ENCODE results near the gene FSTL1. TPM values are rescaled to one million over a fixed set of nuclear protein-coding genes. Genes with fewer than 3 reads are reported as not detected.

The FSTL1 gene
- total and polyA plus RNA-seq, 8 donors = 14.2 to 946 (median 97.7) TPM

GRCh38 chr3:120449251-120449650 lies 1.5 kb downstream of the FSTL1 start:
- TF ChIP-seq, protein P1, sequence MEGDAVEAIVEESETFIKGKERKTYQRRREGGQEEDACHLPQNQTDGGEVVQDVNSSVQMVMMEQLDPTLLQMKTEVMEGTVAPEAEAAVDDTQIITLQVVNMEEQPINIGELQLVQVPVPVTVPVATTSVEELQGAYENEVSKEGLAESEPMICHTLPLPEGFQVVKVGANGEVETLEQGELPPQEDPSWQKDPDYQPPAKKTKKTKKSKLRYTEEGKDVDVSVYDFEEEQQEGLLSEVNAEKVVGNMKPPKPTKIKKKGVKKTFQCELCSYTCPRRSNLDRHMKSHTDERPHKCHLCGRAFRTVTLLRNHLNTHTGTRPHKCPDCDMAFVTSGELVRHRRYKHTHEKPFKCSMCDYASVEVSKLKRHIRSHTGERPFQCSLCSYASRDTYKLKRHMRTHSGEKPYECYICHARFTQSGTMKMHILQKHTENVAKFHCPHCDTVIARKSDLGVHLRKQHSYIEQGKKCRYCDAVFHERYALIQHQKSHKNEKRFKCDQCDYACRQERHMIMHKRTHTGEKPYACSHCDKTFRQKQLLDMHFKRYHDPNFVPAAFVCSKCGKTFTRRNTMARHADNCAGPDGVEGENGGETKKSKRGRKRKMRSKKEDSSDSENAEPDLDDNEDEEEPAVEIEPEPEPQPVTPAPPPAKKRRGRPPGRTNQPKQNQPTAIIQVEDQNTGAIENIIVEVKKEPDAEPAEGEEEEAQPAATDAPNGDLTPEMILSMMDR (IDR thresholded peaks at IDR 0.05) = no peak
- TF ChIP-seq POLR2AphosphoS5 (IDR thresholded peaks at IDR 0.05) (no peak), EP300 (IDR thresholded peaks at IDR 0.05) (no peak), POLR2A (IDR thresholded peaks at IDR 0.05) (no peak)
- Histone ChIP-seq H3K4me1 (peaks cover 4 to 65% (median 45%) of the 10 kb centered on the region in 4 donors), H3K36me3 (no peaks in the 10 kb centered on the region), H3K27me3 (peaks cover 0 to 28% (median 15%) of the 10 kb centered on the region in 3 donors), H3K9me3 (no peaks in the 10 kb centered on the region), H3K4me3 (peak overlapping the region; percentile 63 to 77 (median 68)), H3K27ac (peak overlapping the region in 4 of 5 donors; percentile 89 to 95 (median 92))
- DNase-seq = no peak
- intact Hi-C loops (cut with DNase I; ENCODE audit: low total_unique reads) = no loop called here
- WGBS, 5 donors = 51 to 72% (median 69%) methylated on average over 6 of the region's 6 CpGs

GRCh38 chr3:120448756-120449155 lies 2.0 kb downstream of the FSTL1 start:
- intact Hi-C loops (cut with DNase I; ENCODE audit: low total_unique reads) = no loop called here
- peak overlapping the region; percentile 63 to 77 (median 68) for H3K4me3 ChIP-seq
- DNase-seq = peak in 1 of 2 donors; percentile 60

GRCh38 chr3:120446891-120447668 lies 3.7 kb downstream of the FSTL1 start:
- Histone ChIP-seq H3K27me3 (peaks cover 0 to 28% (median 15%) of the 10 kb centered on the region in 3 donors), H3K9me3 (no peaks in the 10 kb centered on the region), H3K27ac (peak overlapping the region in 3 of 5 donors; percentile 9 to 40 (median 20)), H3K36me3 (no peaks in the 10 kb centered on the region), H3K4me1 (peaks cover 4 to 83% (median 52%) of the 10 kb centered on the region in 4 donors), H3K4me3 (peak overlapping the region in 2 of 4 donors; percentile 8 to 19)
- DNase-seq = no peak
- 60 to 100% (median 91%) methylated on average over 1 of the region's 1 CpG for WGBS, 5 donors
- intact Hi-C loops (cut with DNase I; ENCODE audit: low total_unique reads) = no loop called here
- TF ChIP-seq POLR2A (IDR thresholded peaks at IDR 0.05) (no peak), POLR2AphosphoS5 (IDR thresholded peaks at IDR 0.05) (no peak), EP300 (IDR thresholded peaks at IDR 0.05) (no peak)
- TF ChIP-seq, protein P1 (IDR thresholded peaks at IDR 0.05) = no peak

More at GRCh38 chr3:120448756-120449155, 2.0 kb downstream of the FSTL1 start:
- H3K4me1 ChIP-seq = peaks cover 4 to 70% (median 46%) of the 10 kb centered on the region in 4 donors
- peaks cover 0 to 28% (median 15%) of the 10 kb centered on the region in 3 donors for H3K27me3 ChIP-seq
- WGBS, 5 donors = 60 to 70% (median 64%) methylated on average over 2 of the region's 2 CpGs
- H3K27ac ChIP-seq = peak overlapping the region in 4 of 5 donors; percentile 89 to 95 (median 92)
- no peaks in the 10 kb centered on the region for H3K36me3 ChIP-seq
- H3K9me3 ChIP-seq = no peaks in the 10 kb centered on the region
- no peak for TF ChIP-seq POLR2AphosphoS5 (IDR thresholded peaks at IDR 0.05)
- TF ChIP-seq EP300 (IDR thresholded peaks at IDR 0.05) = no peak
- TF ChIP-seq, protein P1 (IDR thresholded peaks at IDR 0.05) = no peak

GRCh38 chr3:120445654-120446053 lies 5.1 kb downstream of the FSTL1 start:
- DNase-seq = no peak
- Histone ChIP-seq H3K27me3 (peaks cover 0 to 15% (median 6%) of the 10 kb centered on the region in 3 donors), H3K9me3 (no peaks in the 10 kb centered on the region), H3K4me1 (peaks cover 0 to 88% (median 50%) of the 10 kb centered on the region in 4 donors), H3K27ac (peak overlapping the region in 1 of 5 donors; percentile 40), H3K36me3 (peaks cover 0 to 6% (median 3%) of the 10 kb centered on the region in 4 donors), H3K4me3 (no peak overlapping the region)
- TF ChIP-seq POLR2A (IDR thresholded peaks at IDR 0.05) (no peak), POLR2AphosphoS5 (IDR thresholded peaks at IDR 0.05) (no peak), EP300 (IDR thresholded peaks at IDR 0.05) (no peak)
- TF ChIP-seq, protein P1 (IDR thresholded peaks at IDR 0.05) = no peak
- intact Hi-C loops (cut with DNase I; ENCODE audit: low total_unique reads) = no loop called here
- WGBS, 5 donors = 62 to 83% (median 76%) methylated on average over 5 of the region's 5 CpGs
